ENCODE results near the gene SLC9A8.

SLC9A8 gene

GRCh38 chr20:49812507-49813304 is at the start of gene SLC9A8:
TSS of gene SLC9A8 (plus strand) at chr20:49812828. CDS start at chr20:49812923, 95 bp downstream.
- peak; percentile 77 for DNase-seq (ENCODE audit: insufficient read length, low spot score)
- no peak for FAIRE-seq
- TF ChIP-seq, protein P1, sequence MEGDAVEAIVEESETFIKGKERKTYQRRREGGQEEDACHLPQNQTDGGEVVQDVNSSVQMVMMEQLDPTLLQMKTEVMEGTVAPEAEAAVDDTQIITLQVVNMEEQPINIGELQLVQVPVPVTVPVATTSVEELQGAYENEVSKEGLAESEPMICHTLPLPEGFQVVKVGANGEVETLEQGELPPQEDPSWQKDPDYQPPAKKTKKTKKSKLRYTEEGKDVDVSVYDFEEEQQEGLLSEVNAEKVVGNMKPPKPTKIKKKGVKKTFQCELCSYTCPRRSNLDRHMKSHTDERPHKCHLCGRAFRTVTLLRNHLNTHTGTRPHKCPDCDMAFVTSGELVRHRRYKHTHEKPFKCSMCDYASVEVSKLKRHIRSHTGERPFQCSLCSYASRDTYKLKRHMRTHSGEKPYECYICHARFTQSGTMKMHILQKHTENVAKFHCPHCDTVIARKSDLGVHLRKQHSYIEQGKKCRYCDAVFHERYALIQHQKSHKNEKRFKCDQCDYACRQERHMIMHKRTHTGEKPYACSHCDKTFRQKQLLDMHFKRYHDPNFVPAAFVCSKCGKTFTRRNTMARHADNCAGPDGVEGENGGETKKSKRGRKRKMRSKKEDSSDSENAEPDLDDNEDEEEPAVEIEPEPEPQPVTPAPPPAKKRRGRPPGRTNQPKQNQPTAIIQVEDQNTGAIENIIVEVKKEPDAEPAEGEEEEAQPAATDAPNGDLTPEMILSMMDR (IDR thresholded peaks at IDR 0.05; ENCODE audit: insufficient read depth, missing control alignments), result no peak

GRCh38 chr20:49762940-49763766 is 49.5 kb upstream of the SLC9A8 start:
- FAIRE-seq, result no peak
- no peak for DNase-seq (ENCODE audit: insufficient read length, low spot score)
- TF ChIP-seq, protein P1 (IDR thresholded peaks at IDR 0.05; ENCODE audit: insufficient read depth, missing control alignments), result no peak

GRCh38 chr20:49765413-49765736 is 47.3 kb upstream of the SLC9A8 start:
- FAIRE-seq (no peak), DNase-seq (ENCODE audit: insufficient read length, low spot score) (no peak)
- TF ChIP-seq, protein P1 (IDR thresholded peaks at IDR 0.05; ENCODE audit: insufficient read depth, missing control alignments), result no peak

- no peak for DNase-seq (ENCODE audit: insufficient read length, low spot score)
- TF ChIP-seq, protein P1 (IDR thresholded peaks at IDR 0.05; ENCODE audit: insufficient read depth, missing control alignments), result no peak
These were observed 46.6 kb upstream of the SLC9A8 start for GRCh38 chr20:49765846-49766541.

DNA sequence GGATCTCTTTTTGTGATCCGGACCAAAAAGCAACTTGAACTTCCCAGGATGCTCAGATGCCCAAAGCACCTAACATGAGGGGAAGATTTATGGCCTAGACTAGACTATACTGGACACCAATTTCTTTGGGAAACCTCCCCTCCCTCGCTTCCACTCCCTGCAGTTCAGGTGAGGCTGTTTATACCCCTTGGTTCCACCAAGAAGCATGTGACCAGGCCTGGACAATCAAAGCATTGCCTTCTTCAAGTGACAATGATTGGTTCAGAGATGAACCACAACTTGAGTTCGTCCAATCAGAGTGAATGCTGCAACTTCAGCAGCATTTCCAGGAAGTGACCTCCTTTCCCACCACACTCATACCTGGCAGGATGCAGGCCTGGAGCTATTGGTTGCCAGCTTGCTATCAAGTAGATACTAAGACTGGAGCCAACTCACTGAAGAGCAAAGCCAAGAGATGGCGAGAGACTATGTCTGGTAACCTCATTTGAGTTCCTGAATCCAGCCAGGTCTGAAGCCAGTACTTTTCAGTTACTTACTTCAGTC is 45.6 kb upstream of the SLC9A8 start:
- DNase-seq (ENCODE audit: insufficient read length, low spot score), result no peak
- TF ChIP-seq, protein P1 (IDR thresholded peaks at IDR 0.05; ENCODE audit: insufficient read depth, missing control alignments), result no peak
- FAIRE-seq, result no peak

More at GRCh38 chr20:49765846-49766541, 46.6 kb upstream of the SLC9A8 start:
- FAIRE-seq, result no peak

DNA sequence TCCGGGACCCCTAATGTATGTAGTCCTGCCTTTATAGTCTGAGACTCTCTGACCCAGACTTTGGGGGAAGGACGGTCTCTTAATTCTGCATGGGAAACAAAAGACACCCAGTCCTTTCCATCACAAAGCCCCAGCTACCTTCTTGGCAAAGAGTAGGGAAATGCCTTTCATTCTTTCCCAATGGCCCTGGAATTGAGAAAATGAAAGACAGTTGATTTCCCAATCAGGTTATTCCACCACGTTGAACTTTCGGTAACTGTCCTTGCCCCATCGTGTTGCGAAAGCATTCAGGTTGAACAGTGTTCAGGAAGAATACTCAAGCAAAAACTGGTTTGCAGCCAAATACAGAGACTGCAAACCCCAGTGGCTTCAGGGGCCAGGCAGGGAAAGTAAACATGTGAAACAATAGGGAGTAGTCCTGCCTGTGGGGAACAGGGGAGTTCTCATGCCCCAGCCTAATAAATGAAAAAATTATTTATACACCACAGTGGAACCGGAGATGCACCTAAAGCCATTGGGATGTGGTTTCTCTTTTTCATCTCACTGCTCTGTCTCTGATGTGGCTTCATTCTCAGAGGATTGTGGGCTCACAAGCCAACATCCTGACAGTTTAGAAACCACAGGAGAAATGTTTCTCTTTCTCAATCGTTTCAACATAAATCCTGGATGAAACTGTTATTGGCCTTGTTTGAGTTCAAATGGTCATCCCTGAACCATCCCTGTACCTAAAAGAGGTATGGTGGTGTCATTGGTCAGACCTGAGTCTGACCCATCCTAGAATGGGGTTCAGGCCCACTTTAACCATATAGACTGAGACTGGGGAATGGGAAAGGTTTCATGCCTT is 44.2 kb upstream of the SLC9A8 start:
- FAIRE-seq, result no peak
- DNase-seq (ENCODE audit: insufficient read length, low spot score), result no peak

More for the DNA sequence above, 44.2 kb upstream of the SLC9A8 start:
- TF ChIP-seq, protein P1 (IDR thresholded peaks at IDR 0.05; ENCODE audit: insufficient read depth, missing control alignments), result no peak

Data from D721Med (cell line).